RKO (cell line): ENCODE measurements around the gene SDK2.

Experiments used
- DNase-seq: peaks from one replicate; pipeline ENCODE4 v3.0.0-alpha.2; 2016; ENCODE audit warnings: low spot score

The SDK2 gene

DNA sequence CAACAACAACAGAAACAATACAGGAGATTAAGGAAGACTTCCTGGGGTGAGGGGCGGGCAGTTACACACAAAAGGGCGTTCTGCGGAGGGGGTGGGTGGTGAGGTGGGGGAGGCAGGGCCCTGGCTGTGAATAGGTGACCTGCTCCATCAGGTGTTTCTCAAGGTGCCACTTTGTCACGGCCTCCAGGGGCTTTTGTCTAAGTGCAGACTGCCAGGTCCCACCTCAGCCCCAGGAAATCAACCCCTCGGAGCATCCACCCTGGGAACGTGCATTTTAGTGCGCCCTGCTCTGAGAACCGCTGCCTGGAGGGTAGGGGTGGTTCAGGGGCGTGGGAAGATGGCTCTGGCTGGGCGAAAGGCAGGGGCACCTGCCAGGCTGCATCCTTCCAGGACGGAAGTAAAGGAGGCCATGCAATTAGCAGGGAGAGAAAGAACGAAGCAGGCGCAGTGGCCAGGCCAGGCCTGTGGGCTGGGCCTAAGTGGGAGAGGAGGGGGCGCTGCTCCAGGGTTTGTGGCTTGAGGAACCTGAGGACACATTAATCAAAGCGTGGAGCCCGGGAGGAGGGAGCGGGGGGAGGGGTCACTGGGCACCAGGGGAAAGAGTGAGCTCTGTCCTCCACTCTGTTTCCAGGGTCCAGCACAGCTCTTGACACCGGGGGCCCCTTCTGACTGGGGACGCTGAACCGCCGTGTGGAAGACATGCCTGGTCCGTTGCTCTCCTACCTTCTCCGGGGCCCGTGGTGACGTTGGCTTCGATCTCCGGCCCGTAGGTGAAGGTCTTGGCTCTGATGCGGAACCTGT lies 283.1 kb downstream of the SDK2 start:
- DNase-seq, result no peak

DNA sequence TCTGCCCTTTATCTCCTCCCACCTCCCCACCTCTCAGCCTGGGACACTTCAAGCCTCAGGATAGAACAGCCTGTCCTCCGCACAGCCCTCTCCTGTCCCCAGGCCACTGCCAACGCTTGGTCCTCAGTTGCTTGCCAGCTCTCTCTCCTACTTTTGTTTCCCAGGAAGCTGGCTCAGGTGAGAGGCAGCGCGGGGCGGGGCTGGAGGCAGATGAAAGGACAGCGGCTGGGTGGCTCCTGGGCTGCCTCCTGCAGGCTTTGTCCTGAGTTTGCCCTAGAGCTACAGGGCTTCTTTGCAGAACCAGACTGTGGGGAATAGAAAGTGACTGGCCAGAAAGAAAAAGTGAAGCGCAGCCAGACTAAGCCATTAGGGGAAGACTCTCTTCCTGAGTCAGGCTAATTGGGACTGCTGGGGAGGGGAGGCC lies 284.2 kb downstream of the SDK2 start:
- DNase-seq, result no peak

DNA sequence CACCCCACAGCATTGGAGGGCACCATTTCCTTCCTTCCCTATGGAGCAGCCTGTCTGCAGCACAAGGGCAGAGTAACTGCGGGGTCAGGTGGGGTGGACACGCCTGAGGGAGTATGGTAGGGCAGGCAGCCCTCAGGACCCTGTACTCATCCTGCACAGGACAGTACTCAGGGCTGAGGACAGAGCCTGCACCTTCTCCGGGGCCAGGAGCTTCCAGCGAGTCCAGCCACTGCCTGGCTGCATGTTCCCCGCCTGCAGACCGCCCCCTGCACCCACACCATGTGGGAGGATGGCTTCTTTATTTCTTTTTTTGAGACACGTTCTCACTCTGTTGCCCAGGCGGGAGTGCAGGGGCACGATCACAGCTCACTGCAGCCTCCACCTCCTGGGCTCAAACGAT lies 284.9 kb downstream of the SDK2 start:
- no peak for DNase-seq

DNA sequence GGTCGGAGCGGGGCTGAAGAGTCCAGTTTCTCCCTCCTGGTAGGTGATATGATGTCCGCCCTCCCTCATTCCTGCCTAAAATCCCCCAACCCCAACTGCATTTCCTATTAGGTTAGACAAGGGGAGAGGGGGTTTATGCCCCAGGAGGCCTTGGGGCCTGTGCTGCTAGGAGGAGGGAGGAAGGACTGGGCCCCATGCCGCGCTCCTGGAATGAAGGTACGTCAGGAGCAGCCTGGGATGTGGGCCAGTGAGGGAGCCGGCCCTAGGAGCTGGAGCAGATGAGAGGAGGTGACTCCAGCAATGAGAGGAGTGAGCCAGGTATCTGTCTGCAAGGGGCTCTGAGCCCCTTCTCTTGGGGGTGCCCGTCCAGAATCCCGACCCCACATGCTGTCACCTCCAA lies 285.6 kb downstream of the SDK2 start:
- DNase-seq, result no peak

DNA sequence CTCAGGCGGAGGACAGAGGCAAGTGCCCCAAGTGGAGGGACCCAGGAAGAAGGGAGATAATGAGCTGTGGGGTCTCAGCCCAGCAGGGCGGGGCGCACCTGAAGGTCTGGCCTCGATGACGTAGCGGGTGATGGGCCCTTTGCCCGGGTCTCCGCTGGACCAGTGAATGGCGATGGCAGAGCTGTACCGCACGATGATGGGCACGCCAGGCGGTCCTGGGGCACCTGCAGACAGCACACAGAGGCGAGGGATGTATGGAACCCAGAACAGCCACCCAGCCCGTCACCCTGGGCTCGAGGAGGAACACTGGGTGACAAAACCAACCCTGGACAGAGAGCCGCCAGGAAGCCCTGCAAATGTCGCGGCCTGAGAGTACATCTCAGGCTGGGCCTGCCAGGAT lies 286.3 kb downstream of the SDK2 start:
- DNase-seq, result no peak

DNA sequence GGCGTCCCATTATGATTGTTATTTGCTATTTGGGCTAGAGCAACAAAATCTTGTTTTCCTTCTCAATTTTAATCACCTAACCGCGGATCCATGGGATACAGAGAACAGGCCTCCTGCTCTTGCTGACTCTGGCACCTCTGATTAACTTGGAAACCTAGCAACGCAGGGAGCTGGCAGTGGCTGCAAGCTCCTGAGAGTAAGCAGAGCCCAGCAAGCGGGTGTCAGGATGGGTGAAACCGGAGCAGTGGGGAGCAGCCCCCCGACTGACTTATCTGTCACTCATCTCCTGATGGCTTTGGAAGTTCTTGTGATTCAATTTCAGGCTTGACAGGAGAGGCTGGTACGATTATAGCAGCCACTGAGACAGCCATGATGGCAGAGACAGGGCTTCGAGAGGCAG lies 286.9 kb downstream of the SDK2 start:
- no peak for DNase-seq

DNA sequence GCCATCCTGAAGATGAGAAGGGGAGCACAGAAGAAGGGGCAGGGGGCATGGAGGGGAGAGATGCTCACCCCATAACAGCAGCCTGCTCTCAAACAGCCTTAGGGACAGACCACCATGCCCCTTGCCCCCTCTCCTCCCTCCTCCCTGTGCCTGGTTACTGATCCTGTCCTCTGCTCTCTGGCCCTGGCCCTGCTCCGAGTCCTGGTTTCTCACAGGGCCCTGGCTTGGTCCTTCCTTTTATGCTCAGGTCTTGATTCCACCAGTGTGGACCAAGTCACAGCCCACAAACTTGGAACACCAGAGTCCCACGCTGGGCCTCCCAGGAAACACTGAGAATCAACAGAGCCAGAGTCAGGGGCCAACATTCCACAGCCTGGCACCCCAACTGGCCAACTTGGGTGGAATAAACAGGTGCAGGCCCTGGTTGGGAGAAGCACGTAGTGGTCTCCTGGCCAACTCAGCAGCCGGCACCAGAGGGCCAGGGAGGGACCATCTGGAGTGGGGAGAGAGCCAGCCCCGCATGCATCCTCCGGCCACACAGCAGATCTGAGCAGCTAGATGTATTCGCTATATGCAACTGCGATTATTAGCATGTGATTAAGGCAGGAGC lies 287.6 kb downstream of the SDK2 start:
- DNase-seq, result no peak

DNA sequence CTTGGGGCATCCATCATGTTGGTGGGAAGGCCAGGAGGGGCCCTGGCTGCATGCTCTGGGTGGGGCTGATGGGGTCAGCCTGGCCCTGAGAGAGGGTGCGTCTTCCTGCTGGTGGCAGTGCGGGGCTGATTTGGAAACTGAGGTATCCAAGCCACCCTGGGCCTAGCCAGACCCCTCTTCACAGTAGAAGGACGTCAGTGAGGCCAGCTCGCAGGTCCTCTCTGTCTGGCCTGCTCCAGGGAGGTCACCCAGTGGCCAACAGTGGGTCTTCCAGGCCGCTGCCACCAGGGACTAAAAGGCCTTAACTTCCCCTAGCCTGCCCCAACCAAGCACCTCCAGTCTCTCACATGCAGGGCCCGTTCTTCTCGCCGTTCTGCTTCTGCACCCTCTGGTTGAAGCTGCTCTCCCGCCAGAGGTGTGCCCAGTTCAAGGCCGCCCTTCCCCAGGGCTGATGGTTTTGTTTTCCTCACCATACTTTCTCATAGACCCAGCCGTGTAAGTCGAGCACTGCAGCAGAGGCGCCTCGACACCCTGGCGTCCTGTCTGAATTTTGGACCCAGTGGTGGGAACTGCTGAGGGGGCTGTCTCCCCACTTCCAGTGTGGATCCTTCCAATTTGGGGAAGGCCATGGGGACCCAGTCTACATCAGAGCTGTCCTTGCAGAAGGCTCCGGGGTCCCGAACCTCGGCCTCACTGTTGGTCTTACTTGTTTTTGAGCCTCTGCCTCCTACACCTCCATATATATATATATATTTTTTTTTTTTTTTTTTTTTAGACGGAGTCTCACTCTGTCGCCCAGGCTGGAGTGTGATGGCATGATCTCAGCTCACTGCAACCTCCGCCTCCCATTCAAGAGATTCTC lies 289.6 kb downstream of the SDK2 start:
- DNase-seq, result no peak

DNA sequence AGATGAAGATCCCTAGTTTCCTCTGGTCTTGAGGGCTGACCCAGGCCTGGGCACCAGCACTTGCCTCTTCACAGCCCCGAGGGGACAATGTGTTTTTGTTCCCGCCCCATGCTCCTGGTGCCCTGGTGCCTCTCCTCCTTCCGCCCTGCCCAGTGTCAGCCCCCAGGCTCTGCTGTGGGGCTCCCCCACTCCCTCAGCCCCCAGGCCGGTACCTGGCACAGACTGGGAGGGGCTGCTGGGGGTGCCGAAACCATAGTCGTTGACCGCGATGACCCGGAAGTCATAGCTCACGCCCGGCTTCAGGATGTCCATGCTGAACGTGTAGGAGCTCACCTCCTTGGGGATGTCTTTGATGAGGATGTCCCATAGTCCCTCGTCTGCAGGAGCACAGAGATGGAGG lies 292.0 kb downstream of the SDK2 start:
- no peak for DNase-seq

DNA sequence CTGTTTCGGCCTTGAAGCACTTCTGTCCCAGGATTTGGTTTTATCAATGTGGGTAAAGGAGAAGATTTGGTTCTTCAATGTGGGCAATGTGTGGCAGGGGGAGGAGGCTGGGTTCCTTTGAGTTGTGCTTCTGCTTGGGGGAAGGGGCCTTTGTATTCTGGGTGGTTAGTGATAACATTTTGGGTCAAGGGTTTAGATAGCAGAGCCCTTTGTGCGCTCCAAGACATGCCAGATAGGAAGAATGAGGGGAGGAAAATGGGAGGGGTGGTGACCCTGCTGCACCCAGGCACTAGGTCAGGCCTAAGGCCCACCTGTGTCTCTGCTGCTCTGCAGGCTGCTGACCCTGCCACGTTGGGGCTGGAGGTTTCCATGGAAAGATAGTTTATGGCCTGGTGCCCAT lies 292.5 kb downstream of the SDK2 start:
- DNase-seq, result no peak

DNA sequence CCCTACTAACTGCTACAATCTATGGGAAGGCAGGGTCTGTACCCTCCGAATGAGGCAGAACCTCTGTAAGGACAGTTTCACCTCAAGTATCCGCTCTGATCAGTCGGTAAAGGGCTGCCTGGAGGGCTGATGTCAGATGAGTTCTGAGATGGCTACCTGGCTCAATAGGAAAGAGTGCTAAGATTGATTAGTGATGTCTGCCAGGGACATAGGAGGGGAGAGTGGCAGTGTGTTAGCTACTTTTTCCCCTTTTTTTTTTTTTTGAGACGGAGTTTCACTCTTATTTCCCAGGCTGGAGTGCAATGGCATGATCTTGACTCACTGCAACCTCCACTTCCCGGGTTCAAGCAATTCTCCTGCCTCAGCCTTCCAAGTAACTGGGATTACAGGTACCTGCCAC lies 293.4 kb downstream of the SDK2 start:
- no peak for DNase-seq

DNA sequence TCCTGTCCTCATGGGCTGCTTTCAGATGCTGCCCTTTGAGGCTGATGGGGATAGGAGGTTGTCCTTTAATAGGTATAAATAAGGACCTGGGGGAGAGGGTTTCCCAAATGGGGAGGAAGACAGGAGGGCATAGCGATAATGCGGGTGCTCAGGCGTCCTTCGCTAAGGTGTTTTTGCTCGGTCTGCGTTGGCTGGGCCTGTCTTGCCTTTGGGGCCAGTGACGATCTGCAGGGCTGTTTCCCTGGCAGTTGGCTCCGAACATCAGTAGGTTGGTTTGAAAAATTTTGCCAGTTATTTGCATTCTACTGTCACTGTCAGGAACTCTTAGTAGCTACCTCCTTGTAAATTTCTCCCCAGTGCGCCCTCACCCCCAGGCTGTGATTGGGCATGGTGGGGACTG lies 294.6 kb downstream of the SDK2 start:
- no peak for DNase-seq

DNA sequence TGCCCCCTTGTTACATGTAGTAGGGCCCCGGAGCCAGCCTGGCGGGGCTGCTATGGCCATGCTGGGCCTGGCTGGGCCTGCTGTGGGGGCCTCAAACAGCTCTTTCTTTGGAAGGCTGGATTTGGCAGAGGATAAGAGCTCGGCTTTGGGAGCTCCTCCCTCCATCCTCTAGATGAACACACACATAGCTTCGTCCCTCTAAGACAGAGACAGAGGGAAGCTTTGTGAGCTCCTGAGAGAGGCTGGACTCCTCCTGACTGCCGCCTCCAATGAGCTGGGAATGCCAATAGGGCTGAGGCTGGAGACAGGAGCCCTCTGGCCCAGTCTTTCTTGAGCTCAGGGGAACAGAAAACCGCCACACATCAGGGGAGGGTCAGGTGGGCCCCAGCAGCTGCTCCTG lies 295.1 kb downstream of the SDK2 start:
- no peak for DNase-seq

DNA sequence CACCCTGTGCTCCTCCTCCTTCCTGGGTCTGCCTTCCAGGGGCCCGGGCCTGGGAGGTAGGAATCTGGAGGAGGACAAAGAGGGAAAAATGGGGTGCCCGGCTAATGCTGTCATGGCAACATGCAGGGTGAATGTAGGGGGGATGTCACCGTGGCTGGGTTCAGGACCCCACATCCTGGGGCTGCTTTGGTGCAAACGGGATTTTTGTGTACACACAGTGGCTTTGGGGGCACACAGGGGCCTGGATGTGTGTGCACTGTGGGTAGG lies 295.5 kb downstream of the SDK2 start:
- DNase-seq, result no peak

DNA sequence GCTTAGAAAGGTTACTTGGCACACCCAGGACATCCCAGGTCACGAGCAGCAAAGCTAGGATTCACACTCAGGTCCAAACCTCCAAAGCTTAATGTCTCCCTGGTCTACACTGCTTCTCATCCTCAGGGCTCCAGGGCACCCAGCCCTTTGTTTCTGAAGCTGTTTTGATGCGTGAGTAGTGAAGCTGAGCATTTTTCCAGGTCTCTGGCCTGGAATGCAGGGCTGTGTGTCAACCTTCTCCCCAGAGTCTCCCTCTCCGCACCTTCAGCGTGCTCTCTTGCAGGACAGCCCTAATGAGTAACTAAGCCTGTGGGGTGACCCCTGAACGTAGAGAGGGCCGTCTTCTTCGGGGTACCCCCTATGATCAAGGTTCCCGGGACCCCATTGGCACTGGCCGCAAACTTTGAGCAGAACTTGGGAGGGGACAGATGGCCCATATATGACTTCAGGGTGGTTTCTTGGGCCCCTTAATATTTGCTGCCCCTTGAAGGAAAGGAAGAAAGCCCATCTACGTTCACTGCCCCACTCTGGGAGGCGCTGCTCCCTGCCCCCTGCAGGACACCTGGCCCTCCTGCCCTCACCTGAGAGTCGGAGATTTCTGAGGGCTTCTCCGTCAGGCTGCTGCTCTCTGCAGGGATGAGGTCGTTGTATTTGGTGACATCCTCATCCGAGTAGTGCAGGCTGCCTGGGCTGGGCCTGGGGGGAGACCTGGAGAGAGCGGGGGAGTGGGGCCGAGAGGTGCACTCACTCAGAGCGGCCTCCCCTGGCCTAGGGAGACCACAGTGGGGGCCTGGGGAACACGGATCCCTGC lies 296.0 kb downstream of the SDK2 start:
- DNase-seq, result no peak

DNA sequence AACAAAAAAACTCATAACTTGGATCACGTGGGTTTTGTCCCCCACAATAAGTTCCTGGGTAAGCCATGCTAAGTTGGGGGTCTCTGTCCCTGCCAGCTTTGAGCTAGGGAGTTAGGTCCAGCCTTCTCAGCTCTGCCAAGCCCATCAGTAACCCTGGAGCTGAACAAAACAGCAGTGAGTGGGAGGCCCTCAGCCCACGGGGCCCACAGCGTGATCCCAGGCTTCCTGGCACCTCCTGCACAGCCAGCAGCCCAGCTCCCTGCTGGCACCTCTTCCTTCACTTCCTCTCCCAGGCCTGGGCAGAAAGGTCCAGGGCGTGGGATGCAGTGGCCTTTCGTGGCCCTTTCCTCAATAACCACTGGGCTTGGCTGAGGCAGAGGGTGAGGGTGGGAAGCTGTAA lies 296.9 kb downstream of the SDK2 start:
- no peak for DNase-seq

DNA sequence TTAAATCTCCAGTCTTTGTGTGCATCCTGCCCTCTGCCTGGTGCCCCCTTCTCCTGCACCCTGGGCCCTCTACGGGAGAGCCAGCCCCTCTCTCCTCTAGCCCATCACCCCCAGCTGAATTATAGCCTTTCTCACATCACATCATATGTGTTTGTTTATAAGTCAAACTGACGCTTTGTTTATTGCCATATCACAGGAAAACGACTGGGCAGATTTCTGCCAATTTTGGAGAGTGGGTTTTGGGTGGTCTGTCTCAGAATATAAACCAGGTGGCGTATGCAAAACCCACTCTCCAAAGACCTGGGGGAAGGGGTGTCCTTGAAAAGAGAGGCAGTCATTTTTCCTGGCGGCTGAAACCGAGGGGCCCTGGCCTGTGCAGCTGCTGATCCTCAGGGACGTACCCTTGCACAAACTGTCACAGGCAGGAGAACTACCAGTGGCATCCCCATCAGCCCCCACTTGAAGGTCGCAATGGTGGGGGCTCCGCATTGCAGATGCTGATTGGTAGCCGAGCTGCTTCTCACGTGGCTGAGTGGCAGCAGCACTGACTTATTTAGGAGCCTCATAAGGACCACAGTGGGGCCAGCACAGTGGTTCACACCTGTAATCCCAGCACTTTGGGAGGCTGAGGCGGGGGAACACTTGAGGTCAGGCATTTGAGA lies 297.6 kb downstream of the SDK2 start:
- DNase-seq, result no peak

DNA sequence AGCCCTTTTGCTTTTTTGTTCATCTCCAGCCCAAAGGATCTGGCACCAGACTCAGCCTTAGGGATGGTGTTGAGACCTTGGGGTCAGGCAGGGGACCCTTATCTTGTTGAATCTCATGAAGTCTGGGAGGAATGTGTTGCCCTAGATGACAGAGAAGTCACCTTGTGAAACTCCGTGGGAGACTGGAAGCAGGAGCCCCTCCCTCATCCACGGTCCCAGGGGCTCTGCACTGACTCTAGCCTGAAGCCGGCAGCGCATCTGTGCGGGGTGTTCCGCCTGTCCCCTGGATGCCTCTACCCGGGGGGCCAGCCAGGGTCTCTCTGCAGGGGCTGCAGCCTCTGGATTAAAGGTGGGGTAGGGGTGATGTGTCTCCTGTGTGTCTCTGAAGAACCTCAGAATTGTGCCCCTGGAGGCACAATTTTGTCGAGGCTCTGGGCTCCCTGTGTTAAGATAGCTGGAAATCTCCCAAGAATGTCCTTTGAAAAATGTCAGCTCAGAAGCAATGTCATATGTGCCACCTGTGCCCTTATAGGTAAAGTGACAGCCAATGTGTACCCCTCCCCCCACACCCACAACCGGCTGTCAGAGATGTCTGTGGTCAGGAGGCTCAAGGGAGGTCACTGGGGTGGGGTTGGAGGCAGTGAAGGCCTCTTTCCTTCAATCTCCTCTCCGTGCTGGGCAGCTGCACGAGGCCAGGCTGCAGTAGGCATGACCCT lies 300.3 kb downstream of the SDK2 start:
- no peak for DNase-seq

DNA sequence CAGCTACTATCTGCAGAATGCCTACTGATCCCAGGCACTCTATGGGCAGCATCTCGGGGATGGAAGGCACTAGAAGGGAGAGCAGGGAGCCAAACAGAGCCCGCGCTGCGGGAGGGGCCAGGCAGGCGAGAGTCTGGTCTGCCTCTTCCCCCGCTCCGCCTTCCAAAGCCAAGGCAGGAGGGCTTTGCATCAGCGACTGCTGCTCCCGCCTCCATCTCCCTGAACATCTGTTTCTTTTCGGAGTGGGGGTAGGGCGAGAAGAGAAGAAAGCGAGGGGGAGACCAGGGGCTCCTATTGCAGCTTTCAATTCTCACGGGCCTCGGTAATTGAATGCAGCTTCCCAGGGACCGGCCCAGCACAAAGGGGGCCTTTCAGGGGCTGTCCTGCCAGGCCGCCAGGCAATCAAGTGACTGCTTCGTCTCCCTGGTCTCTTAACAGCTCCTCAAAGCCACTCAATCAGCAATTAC lies 301.0 kb downstream of the SDK2 start:
- DNase-seq, result no peak

DNA sequence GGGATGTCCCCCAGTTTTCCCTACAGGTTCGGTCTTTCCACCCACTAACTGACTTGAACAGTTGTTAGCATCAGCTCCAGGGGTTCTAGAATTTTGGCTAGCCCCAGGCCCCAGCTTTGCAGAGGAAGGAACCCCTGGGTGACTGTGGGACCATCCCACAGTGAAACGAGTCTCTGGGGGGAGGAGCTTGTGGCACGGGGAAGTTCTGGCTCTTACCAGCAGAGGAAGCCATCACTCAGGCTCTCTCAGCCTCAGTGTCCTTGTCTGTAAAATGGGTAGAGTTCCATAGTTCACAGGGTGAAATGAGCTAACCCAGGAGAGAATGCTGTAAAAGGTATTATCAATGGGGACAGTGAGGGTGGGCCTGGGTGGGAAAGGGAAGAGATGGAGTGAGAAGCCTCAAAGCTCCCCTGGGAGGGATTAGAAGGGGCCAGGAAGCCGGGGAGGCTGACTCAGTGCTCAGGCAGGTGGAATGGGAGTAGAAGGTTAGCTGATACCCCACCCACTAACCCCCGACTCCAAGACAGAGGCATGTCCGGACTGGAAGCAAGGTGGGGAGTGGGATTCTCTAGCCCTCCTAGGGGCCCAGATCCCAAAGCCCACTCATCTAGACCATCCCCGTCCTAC lies 301.6 kb downstream of the SDK2 start:
- no peak for DNase-seq

DNA sequence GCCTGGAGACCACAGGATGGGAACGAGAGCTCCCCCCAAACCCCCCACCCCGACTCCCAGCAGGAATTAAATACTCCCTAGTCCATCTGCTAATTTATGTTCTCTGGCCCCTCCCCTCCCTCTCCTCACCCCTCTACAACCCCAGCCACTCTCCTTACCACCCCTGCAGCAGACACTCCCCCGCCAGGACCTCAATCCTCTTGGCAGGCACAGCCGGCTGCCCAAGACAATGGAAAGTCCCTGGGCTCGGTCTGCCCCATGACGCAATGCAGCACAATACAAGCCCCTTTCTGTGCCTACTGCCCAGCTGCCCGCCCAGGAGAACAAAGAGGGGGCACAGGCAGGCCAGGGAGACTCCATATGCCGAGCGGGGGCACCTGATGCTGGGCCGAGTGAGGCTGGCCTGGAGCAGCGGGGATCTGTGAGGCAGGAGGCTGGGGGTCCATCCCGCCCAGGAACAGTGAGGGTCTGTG lies 302.2 kb downstream of the SDK2 start:
- DNase-seq, result no peak
